Measurements from ENCODE around the gene CAMTA1.

The CAMTA1 gene

GRCh38 chr1:7454052-7454815 lies 669.0 kb downstream of the CAMTA1 start:
- peak in 1 of 2 experiments; percentile 3 for DNase-seq

- no peak for DNase-seq
These were observed 669.9 kb downstream of the CAMTA1 start for GRCh38 chr1:7454895-7455784.

- no peak for DNase-seq
These were observed 670.8 kb downstream of the CAMTA1 start for GRCh38 chr1:7455796-7456721.

- no peak for DNase-seq
These were observed 671.4 kb downstream of the CAMTA1 start for GRCh38 chr1:7456722-7457082.

GRCh38 chr1:7457811-7458210 lies 672.6 kb downstream of the CAMTA1 start:
- DNase-seq: no peak

GRCh38 chr1:7458946-7459345 lies 673.7 kb downstream of the CAMTA1 start:
- no peak for DNase-seq

GRCh38 chr1:7459914-7460313 lies 674.7 kb downstream of the CAMTA1 start:
- no peak for DNase-seq

GRCh38 chr1:7460807-7461206 lies 675.6 kb downstream of the CAMTA1 start:
- DNase-seq: no peak

GRCh38 chr1:7462617-7463016 lies 677.4 kb downstream of the CAMTA1 start:
- no peak for DNase-seq

- DNase-seq: no peak
These were observed 678.3 kb downstream of the CAMTA1 start for GRCh38 chr1:7463526-7463925.

GRCh38 chr1:7464736-7465135 lies 679.5 kb downstream of the CAMTA1 start:
- DNase-seq: no peak

- no peak for DNase-seq
These were observed 682.4 kb downstream of the CAMTA1 start for GRCh38 chr1:7467476-7468175.

GRCh38 chr1:7468248-7468647 lies 683.0 kb downstream of the CAMTA1 start:
- no peak for DNase-seq

- DNase-seq: no peak
These were observed 684.1 kb downstream of the CAMTA1 start for GRCh38 chr1:7469255-7469938.

GRCh38 chr1:7470904-7471638 lies 685.8 kb downstream of the CAMTA1 start:
- no peak for DNase-seq

- no peak for DNase-seq
These were observed 686.6 kb downstream of the CAMTA1 start for GRCh38 chr1:7471836-7472235.

- no peak for DNase-seq
These were observed 688.2 kb downstream of the CAMTA1 start for GRCh38 chr1:7473223-7474142.

GRCh38 chr1:7474143-7474490 lies 688.9 kb downstream of the CAMTA1 start:
- DNase-seq: no peak

GRCh38 chr1:7474786-7475502 lies 689.7 kb downstream of the CAMTA1 start:
- DNase-seq: no peak

All from Kasumi-1 (cell line).